ENCODE measurements around the gene ZNF680. TPM values are rescaled to one million over a fixed set of nuclear protein-coding genes. Genes with fewer than 3 reads are reported as not detected.

Gene ZNF680
- total RNA-seq, 2 experiments from 2014 or later = 10.2 to 13.5 TPM

Other genes starting within 250 kb of the ZNF680 start
- gene ZNF736, start 249.1 kb downstream of the ZNF680 start, total RNA-seq = 10 to 100 TPM; 26.6 to 27.8 TPM
- gene ZNF107, start 103.1 kb upstream of the ZNF680 start, total RNA-seq = 10 to 100 TPM; 21.8 to 25.6 TPM
- 10 to 100 TPM; 11.2 to 14.1 TPM for gene ZNF138, start 231.4 kb upstream of the ZNF680 start, total RNA-seq